ENCODE measurements around the gene TRIM9. TPM values are rescaled to one million over a fixed set of nuclear protein-coding genes. Genes with fewer than 3 reads are reported as not detected.

Gene TRIM9
- total RNA-seq, 1 donor from 2014 or later = 19.7 TPM

- H3K27me3 Mint-ChIP-seq (ENCODE audit: low read depth) = no peaks in the 10 kb centered on the region
- H3K9me3 Mint-ChIP-seq = no peaks in the 10 kb centered on the region
- H3K36me3 Mint-ChIP-seq (ENCODE audit: low read depth) = no peaks in the 10 kb centered on the region
- no peak overlapping the region for H3K4me3 Mint-ChIP-seq
- no peak for TF ChIP-seq CTCF (conservative IDR thresholded peaks at IDR 0.05)
- no peak for DNase-seq (ENCODE audit: low read depth, low spot score)
- peaks cover 60% of the 10 kb centered on the region for H3K4me1 Mint-ChIP-seq
- no peak overlapping the region for H3K27ac Mint-ChIP-seq (ENCODE audit: unreplicated experiment)
These were observed 24.1 kb upstream of the TRIM9 start for GRCh38 chr14:51118993-51119392.

GRCh38 chr14:51117593-51117992, 22.7 kb upstream of the TRIM9 start:
- Mint-ChIP-seq H3K4me1 (peaks cover 50% of the 10 kb centered on the region), H3K27ac (ENCODE audit: unreplicated experiment) (no peak overlapping the region), H3K9me3 (no peaks in the 10 kb centered on the region), H3K4me3 (no peak overlapping the region), H3K36me3 (ENCODE audit: low read depth) (no peaks in the 10 kb centered on the region), H3K27me3 (ENCODE audit: low read depth) (no peaks in the 10 kb centered on the region)
- DNase-seq (ENCODE audit: low read depth, low spot score) = no peak
- TF ChIP-seq CTCF (conservative IDR thresholded peaks at IDR 0.05) = no peak

- no peaks in the 10 kb centered on the region for H3K36me3 Mint-ChIP-seq (ENCODE audit: low read depth)
- no peak overlapping the region for H3K27ac Mint-ChIP-seq (ENCODE audit: unreplicated experiment)
- no peaks in the 10 kb centered on the region for H3K27me3 Mint-ChIP-seq (ENCODE audit: low read depth)
- TF ChIP-seq CTCF (conservative IDR thresholded peaks at IDR 0.05) = no peak
- H3K9me3 Mint-ChIP-seq = no peaks in the 10 kb centered on the region
- H3K4me3 Mint-ChIP-seq = no peak overlapping the region
- H3K4me1 Mint-ChIP-seq = peaks cover 41% of the 10 kb centered on the region
- DNase-seq (ENCODE audit: low read depth, low spot score) = no peak
These were observed 21.8 kb upstream of the TRIM9 start for GRCh38 chr14:51116682-51117081.

- no peaks in the 10 kb centered on the region for H3K9me3 Mint-ChIP-seq
- no peaks in the 10 kb centered on the region for H3K27me3 Mint-ChIP-seq (ENCODE audit: low read depth)
- no peak for TF ChIP-seq CTCF (conservative IDR thresholded peaks at IDR 0.05)
- no peak for DNase-seq (ENCODE audit: low read depth, low spot score)
- H3K4me1 Mint-ChIP-seq = no peaks in the 10 kb centered on the region
- H3K27ac Mint-ChIP-seq (ENCODE audit: unreplicated experiment) = no peak overlapping the region
- no peaks in the 10 kb centered on the region for H3K36me3 Mint-ChIP-seq (ENCODE audit: low read depth)
- H3K4me3 Mint-ChIP-seq = no peak overlapping the region
These were observed 14.7 kb upstream of the TRIM9 start for GRCh38 chr14:51109651-51110050.

- Mint-ChIP-seq H3K27ac (ENCODE audit: unreplicated experiment) (no peak overlapping the region), H3K36me3 (ENCODE audit: low read depth) (no peaks in the 10 kb centered on the region), H3K9me3 (no peaks in the 10 kb centered on the region), H3K27me3 (ENCODE audit: low read depth) (no peaks in the 10 kb centered on the region), H3K4me3 (no peak overlapping the region), H3K4me1 (no peaks in the 10 kb centered on the region)
- TF ChIP-seq CTCF (conservative IDR thresholded peaks at IDR 0.05) = no peak
- no peak for DNase-seq (ENCODE audit: low read depth, low spot score)
These were observed 12.9 kb upstream of the TRIM9 start for GRCh38 chr14:51107801-51108200.

GRCh38 chr14:51104467-51104866, 9.6 kb upstream of the TRIM9 start:
- TF ChIP-seq CTCF (conservative IDR thresholded peaks at IDR 0.05) = no peak
- H3K36me3 Mint-ChIP-seq (ENCODE audit: low read depth) = no peaks in the 10 kb centered on the region
- H3K27ac Mint-ChIP-seq (ENCODE audit: unreplicated experiment) = no peak overlapping the region
- no peaks in the 10 kb centered on the region for H3K4me1 Mint-ChIP-seq
- DNase-seq (ENCODE audit: low read depth, low spot score) = no peak
- no peaks in the 10 kb centered on the region for H3K27me3 Mint-ChIP-seq (ENCODE audit: low read depth)
- no peak overlapping the region for H3K4me3 Mint-ChIP-seq
- H3K9me3 Mint-ChIP-seq = no peaks in the 10 kb centered on the region
